NCI-H82 treated with DMSO at 0.1 percent for 48 hours (cell line): Measurements from ENCODE around the gene WWC2.

Source experiments
- DNase-seq: peaks from one replicate; lab custom pipeline; 2025; ENCODE audit not compliant: unreplicated experiment; lab: John Stamatoyannopoulos, UW

Gene WWC2

DNA sequence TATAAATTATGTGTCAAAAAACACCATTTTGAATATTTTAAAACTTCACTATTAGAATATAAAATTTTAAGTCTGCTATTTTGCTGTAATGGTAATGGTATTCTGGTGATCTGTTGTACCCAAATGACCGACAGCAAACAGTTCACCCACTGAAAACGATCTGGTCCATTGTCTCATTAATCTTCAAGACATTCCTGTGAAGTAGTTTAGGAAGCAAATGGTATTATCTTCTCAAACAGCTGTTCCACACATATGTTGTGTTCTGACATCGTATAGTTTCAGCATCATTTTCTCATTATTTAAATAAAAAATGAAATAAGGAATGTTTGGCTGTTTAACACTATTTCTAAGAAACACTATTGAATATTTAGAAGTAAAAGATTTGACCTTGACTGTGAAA lies 98.1 kb downstream of the WWC2 start:
- DNase-seq: peak; percentile 11

DNA sequence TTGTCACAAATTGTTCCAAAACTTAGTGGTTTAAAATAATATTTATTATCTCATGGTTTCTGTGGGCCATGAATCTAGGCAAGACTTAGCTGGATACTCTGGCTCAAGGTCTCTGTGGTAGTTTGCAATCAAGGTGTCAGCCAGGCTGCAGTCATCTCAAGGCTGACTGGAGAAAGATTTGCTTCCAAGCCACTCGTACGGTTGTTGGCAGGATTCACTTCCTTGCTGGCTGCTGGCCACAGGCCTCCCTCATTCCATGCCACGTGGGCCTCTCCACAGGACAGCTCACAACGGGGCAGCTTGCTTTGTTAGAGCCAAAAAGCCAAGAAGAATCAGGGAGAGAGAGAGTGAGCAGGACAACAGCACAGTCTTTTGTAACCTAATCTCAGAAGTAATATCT lies 101.4 kb downstream of the WWC2 start:
- DNase-seq: no peak

- DNase-seq: no peak
Measured at GRCh38 chr4:183201331-183201730, 102.3 kb downstream of the WWC2 start.

GRCh38 chr4:183202523-183202922 lies 103.5 kb downstream of the WWC2 start:
- no peak for DNase-seq

GRCh38 chr4:183204793-183205192 lies 105.7 kb downstream of the WWC2 start:
- no peak for DNase-seq

- no peak for DNase-seq
Measured at GRCh38 chr4:183205193-183205592, 106.1 kb downstream of the WWC2 start.

DNA sequence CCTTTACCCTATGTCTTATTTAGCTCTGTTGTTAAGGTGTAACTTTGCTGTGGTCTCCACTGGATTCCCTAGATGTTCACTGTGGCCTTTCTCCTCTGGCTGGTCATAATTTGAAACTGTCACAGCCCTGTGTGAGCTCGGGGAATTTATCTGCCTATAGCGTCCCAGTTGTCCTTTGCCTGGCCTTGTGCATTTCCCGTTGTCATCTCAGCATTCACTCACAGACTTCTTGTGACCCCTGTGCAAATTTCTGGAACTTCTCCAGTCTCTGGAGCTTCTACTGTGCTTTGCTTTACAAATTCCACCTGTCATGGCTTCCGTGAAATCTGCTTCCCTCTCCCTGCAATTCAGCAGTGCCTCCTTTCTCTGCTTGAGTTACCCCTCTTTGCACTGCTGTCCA lies 106.7 kb downstream of the WWC2 start:
- no peak for DNase-seq

GRCh38 chr4:183211533-183211932 lies 112.5 kb downstream of the WWC2 start:
- no peak for DNase-seq

- no peak for DNase-seq
Measured at GRCh38 chr4:183213996-183214395, 114.9 kb downstream of the WWC2 start.

- DNase-seq: no peak
Measured at GRCh38 chr4:183214912-183215488, 115.9 kb downstream of the WWC2 start.

- DNase-seq: no peak
Measured at GRCh38 chr4:183220236-183220635, 121.2 kb downstream of the WWC2 start.

GRCh38 chr4:183223053-183223452 lies 124.0 kb downstream of the WWC2 start:
- no peak for DNase-seq

DNA sequence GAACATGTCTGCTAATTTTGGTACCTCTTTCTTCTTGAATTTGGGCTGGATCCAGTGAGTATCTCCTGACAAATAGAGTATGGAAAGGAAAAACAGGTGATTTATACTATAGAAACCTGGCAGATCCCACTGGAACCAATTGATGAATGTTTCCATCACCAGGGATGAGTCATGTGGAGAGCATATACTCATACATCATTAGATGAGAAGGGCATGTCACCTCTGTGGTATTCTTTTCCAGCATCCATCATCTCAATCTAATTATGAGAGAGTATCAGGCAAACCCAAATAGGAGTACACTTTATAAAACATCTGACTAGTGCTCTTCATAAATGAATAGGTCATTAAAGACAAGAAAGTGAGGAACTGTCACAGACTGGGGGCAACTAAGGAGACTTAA lies 130.3 kb downstream of the WWC2 start:
- no peak for DNase-seq

GRCh38 chr4:183240581-183241321 lies 141.7 kb downstream of the WWC2 start:
- DNase-seq: peak; percentile 66

DNA sequence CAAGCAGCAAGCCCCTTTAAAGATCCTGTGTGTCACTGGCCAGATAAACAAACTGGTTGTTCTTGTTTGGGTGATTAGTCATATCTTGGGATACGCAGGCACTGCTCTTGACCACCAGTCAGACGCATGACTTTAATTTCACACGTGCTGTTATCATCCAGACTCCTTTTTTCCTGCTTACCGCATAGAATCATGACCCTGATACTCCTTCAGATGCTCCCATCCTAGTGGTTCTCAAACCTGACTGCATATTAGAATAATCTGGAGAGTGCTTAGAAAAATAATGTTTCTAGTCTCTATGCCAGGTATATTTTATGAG lies 142.2 kb downstream of the WWC2 start:
- DNase-seq: no peak

GRCh38 chr4:183241721-183242151 lies 142.7 kb downstream of the WWC2 start:
- DNase-seq: no peak

- DNase-seq: no peak
Measured at GRCh38 chr4:183242291-183242690, 143.2 kb downstream of the WWC2 start.

DNA sequence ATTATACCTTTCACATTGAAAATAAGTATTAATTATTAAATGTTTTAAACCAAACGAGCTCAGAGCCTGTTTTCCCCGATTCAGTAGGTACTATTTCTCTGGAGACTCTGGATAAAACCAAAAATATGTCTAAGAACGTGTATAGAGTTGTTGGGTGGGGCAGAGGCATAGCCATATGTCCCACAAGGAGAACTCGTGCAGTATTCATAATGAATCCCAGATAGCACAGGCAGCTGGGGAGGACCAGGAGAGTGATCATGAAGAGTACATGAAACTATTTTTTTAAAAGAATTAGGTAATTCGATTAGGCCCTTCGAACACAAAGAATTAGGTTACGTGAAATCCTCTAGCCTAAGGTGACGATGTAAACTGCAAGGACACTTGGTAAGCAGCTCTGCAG lies 145.0 kb downstream of the WWC2 start:
- DNase-seq: peak; percentile 52

DNA sequence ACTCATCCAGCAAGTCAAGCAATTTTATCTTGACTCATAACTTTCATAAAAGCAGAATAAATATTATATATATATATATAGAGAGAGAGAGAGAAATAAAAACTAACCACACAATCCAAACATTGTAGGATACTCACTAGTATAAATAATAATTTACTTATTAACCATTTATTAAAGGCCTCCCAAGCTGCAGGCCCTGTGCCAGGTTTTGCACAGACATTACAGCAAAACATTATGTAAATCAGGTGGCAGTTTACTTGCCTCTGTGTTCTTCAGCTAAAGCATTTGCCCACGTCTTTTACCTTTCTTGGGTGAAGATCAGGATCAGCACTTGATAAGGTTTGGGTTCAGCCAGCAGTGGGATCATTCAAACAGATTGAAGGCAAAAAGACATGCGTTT lies 145.4 kb downstream of the WWC2 start:
- no peak for DNase-seq

DNA sequence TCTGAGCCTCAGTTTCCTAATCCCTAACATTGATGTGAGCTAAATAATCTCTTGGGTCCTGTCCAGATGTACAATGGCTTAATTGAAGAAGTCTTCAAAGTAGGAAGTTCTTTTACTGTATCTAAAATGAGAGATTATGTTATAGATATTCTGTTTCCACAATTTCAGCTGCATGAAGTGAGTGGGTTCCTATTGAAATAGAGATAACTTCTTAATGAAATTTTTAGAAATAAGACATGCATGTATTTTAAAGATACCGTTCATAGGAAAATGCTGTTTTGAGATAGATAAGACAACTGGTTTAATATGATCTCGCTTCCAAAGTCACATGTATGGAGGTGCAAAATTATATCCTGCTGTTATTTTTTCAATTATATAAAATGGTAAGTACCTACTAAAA lies 149.1 kb downstream of the WWC2 start:
- DNase-seq: no peak

GRCh38 chr4:183249854-183250253 lies 150.8 kb downstream of the WWC2 start:
- DNase-seq: no peak

DNA sequence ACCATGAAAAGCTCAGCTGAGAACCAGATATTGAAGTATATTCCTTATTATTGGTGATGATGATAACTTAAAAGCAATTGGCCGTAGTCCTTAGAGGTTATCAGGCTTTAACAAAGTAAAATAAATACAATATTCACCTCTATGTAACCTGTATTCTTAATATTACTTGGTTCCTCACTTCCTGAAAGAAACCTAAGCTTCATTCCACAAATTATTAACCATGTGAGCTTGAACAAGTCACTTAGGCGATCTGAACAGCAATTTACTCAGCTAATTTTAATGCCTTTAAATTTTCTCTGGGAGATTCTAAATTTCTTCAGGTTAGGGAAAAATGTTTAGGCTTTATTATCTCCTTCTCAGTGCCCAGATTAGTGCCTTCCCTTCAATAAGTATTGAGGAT lies 151.8 kb downstream of the WWC2 start:
- DNase-seq: no peak

GRCh38 chr4:183252959-183253358 lies 153.9 kb downstream of the WWC2 start:
- DNase-seq: no peak
